Keratinocyte (primary cell): Measurements from ENCODE around the gene GPRC5B. TPM values are rescaled to one million over a fixed set of nuclear protein-coding genes. Genes with fewer than 3 reads are reported as not detected.

Experiments
- DNase-seq: peaks from one replicate; pipeline ENCODE4 v3.0.0-alpha.2; 2011; ENCODE audit warnings: low read depth, missing footprints, low spot score
- FAIRE-seq: peaks from 2 replicates; lab custom pipeline; 2011; peaks lifted over from hg19 to GRCh38; lab: Jason Lieb, UNC
- H2AFZ ChIP-seq: 2 replicates; pipeline ENCODE4 v1.6.0; 2012; ENCODE audit warnings: low read length, control low read depth, inconsistent platforms; ENCODE audit not compliant: control insufficient read depth
- H3K27ac ChIP-seq: 2 replicates; pipeline ENCODE4 v1.5.1; 2011; ENCODE audit warnings: low read length; ENCODE audit not compliant: control insufficient read depth, insufficient read depth
- H3K27me3 ChIP-seq: 3 replicates; pipeline ENCODE4 v1.6.0; 2011; ENCODE audit warnings: low read length; ENCODE audit not compliant: control insufficient read depth, insufficient read depth; ENCODE audit errors: extremely low read depth
- H3K36me3 ChIP-seq, 2 experiments: 2 replicates in 1 of 2; 3 replicates in 1 of 2; pipeline ENCODE4 v1.5.1; 2011; ENCODE audit warnings: low read length in 2 of 2, mild to moderate bottlenecking in 1 of 2; ENCODE audit not compliant: control insufficient read depth in 2 of 2, insufficient read depth in 2 of 2; ENCODE audit errors: extremely low read depth in 1 of 2
- H3K4me1 ChIP-seq: 3 replicates; pipeline ENCODE4 v1.5.1; 2011; ENCODE audit warnings: low read length; ENCODE audit not compliant: control insufficient read depth, insufficient read depth; ENCODE audit errors: extremely low read depth
- H3K4me2 ChIP-seq: 3 replicates; pipeline ENCODE4 v1.6.0; 2011; ENCODE audit warnings: low read depth, low read length; ENCODE audit not compliant: control insufficient read depth, insufficient read depth; ENCODE audit errors: extremely low read depth
- H3K4me3 ChIP-seq, 3 experiments: fragments of 200-600 bp in 1 of 3; sonication (generic) in 1 of 3; 2 replicates in 2 of 3; 3 replicates in 1 of 3; pipeline ENCODE4 v1.5.1; 2011 to 2016; ENCODE audit warnings: low read length in 3 of 3, mild to moderate bottlenecking in 3 of 3, control low read depth in 2 of 3, inconsistent platforms in 1 of 3, low read depth in 1 of 3, mixed read lengths in 1 of 3, mixed run types in 1 of 3, moderate library complexity in 1 of 3; ENCODE audit not compliant: control insufficient read depth in 2 of 3, insufficient read depth in 2 of 3; ENCODE audit errors: extremely low read depth in 1 of 3
- H3K79me2 ChIP-seq: 2 replicates; pipeline ENCODE4 v1.6.0; 2012; ENCODE audit warnings: low read length; ENCODE audit not compliant: control insufficient read depth, insufficient read depth
- H3K9ac ChIP-seq: 3 replicates; pipeline ENCODE4 v1.6.0; 2011; ENCODE audit warnings: low read length; ENCODE audit not compliant: control insufficient read depth, insufficient read depth; ENCODE audit errors: extremely low read depth
- H3K9me1 ChIP-seq: 3 replicates; pipeline ENCODE4 v1.6.0; 2011; ENCODE audit warnings: low read length; ENCODE audit not compliant: control insufficient read depth, insufficient read depth; ENCODE audit errors: extremely low read depth
- H3K9me3 ChIP-seq: 2 replicates; pipeline ENCODE4 v1.5.1; 2012; ENCODE audit warnings: low read depth, low read length; ENCODE audit not compliant: control insufficient read depth
- H4K20me1 ChIP-seq: 3 replicates; pipeline ENCODE4 v1.6.0; 2011; ENCODE audit warnings: low read length; ENCODE audit not compliant: control insufficient read depth, insufficient read depth; ENCODE audit errors: extremely low read depth
- CTCF ChIP-seq, 3 experiments: IDR thresholded peaks in 1 of 3; conservative IDR thresholded peaks in 1 of 3; optimal IDR thresholded peaks in 1 of 3; 2 replicates in 2 of 3; 3 replicates in 1 of 3; pipeline versions ENCODE3 to v1.5.1; 2011; ENCODE audit warnings: low read length in 3 of 3, mild to moderate bottlenecking in 3 of 3, moderate library complexity in 2 of 3, control low read depth in 1 of 3, inconsistent platforms in 1 of 3; ENCODE audit not compliant: insufficient read depth in 2 of 3; ENCODE audit errors: extremely low read depth in 1 of 3
- EZH2 ChIP-seq: IDR thresholded peaks from one replicate; pipeline ENCODE4 v1.6.1; 2012; ENCODE audit warnings: inconsistent platforms, mild to moderate bottlenecking, low read length, moderate library complexity
- dilution Hi-C: fragments of 300-500 bp; cut with MboI; formaldehyde crosslinking; loops from one replicate; pipeline ENCODE4 v1.7.0; 2020; ENCODE audit warnings: low sequenced_read_pairs; ENCODE audit not compliant: extremely low pct_ligation_motif_present
- polyA plus RNA-seq, 5 experiments: library from polyadenylated mRNA; depleted of rRNA in 3 of 5; stranded (reverse) in 3 of 5; stranded (forward) in 1 of 5; unstranded in 1 of 5; fragments of >200 nt; gene quantifications; 1 replicate in 1 of 5; 2 replicates in 3 of 5; 3 replicates in 1 of 5; pipeline versions ENCODE4 v1.2.1 to v1.2.3, GENCODE V29; 2011 to 2012; ENCODE audit warnings: missing spikeins in 2 of 5, low read depth in 1 of 5, low replicate concordance in 1 of 5

The GPRC5B gene
- polyA plus RNA-seq, 1 donor (not counting 4 experiments of a cell fraction or from before 2014, with no cell fraction given) = 0.03 TPM

- H3K9ac ChIP-seq = no peak overlapping the region
- dilution Hi-C loops = no loop called here
- no peaks in the 10 kb centered on the region for H3K27me3 ChIP-seq
- H3K9me3 ChIP-seq = no peaks in the 10 kb centered on the region
- DNase-seq (no peak), FAIRE-seq (no peak)
- no peaks in the 10 kb centered on the region for H3K79me2 ChIP-seq
- TF ChIP-seq EZH2 (no peak), CTCF (optimal IDR thresholded peaks at IDR 0.05 in 1 of 3, IDR thresholded peaks at IDR 0.05 in 1 of 3, conservative IDR thresholded peaks at IDR 0.05 in 1 of 3; ENCODE audit: extremely low read depth in 1 of 3, insufficient read depth in 2 of 3, low read length in 3 of 3) (no peak)
- H3K36me3 ChIP-seq = no peaks in the 10 kb centered on the region
- no peaks in the 10 kb centered on the region for H3K4me1 ChIP-seq
- H3K4me3 ChIP-seq = no peak overlapping the region
- H2AFZ ChIP-seq = no peak overlapping the region
- no peak overlapping the region for H3K4me2 ChIP-seq
- H3K27ac ChIP-seq = no peak overlapping the region
- H3K9me1 ChIP-seq = no peaks in the 10 kb centered on the region
- H4K20me1 ChIP-seq = no peaks in the 10 kb centered on the region
Observed at GRCh38 chr16:19898166-19898565, 13.5 kb upstream of the GPRC5B start.

- Histone ChIP-seq H3K79me2 (no peaks in the 10 kb centered on the region), H3K36me3 (no peaks in the 10 kb centered on the region), H2AFZ (no peak overlapping the region), H3K4me1 (no peaks in the 10 kb centered on the region), H4K20me1 (no peaks in the 10 kb centered on the region), H3K27me3 (no peaks in the 10 kb centered on the region), H3K4me3 (no peak overlapping the region), H3K9me3 (no peaks in the 10 kb centered on the region), H3K9me1 (no peaks in the 10 kb centered on the region), H3K4me2 (no peak overlapping the region), H3K9ac (no peak overlapping the region), H3K27ac (no peak overlapping the region)
- DNase-seq (no peak), FAIRE-seq (no peak)
- TF ChIP-seq CTCF (optimal IDR thresholded peaks at IDR 0.05 in 1 of 3, IDR thresholded peaks at IDR 0.05 in 1 of 3, conservative IDR thresholded peaks at IDR 0.05 in 1 of 3; ENCODE audit: extremely low read depth in 1 of 3, insufficient read depth in 2 of 3, low read length in 3 of 3) (no peak), EZH2 (no peak)
- dilution Hi-C loops = no loop called here
Observed at GRCh38 chr16:19896951-19897350, 12.3 kb upstream of the GPRC5B start.
